Measurements from ENCODE around the gene L3MBTL1. TPM values are rescaled to one million over a fixed set of nuclear protein-coding genes. Genes with fewer than 3 reads are reported as not detected.

L3MBTL1 gene
- total and polyA plus RNA-seq, 3 donors from 2014 or later: 16.9 to 68.1 (median 64.5) TPM

GRCh38 chr20:43464219-43464790, 43.2 kb upstream of the L3MBTL1 start:
- Histone ChIP-seq H3K36me3 (ENCODE audit: low read depth, missing control alignments) (no peaks in the 10 kb centered on the region), H3K4me1 (peaks cover 8% of the 10 kb centered on the region), H3K27me3 (no peaks in the 10 kb centered on the region), H3K9me3 (no peaks in the 10 kb centered on the region), H3K4me3 (no peak overlapping the region), H3K27ac (no peak overlapping the region)
- TF ChIP-seq POLR2A (IDR thresholded peaks at IDR 0.05): no peak
- 90 to 93% methylated on average over 9 of the region's 9 CpGs for WGBS, 2 donors
- DNase-seq: no peak
- intact Hi-C loops (cut with DNase I; ENCODE audit: low total_unique reads): no loop called here

GRCh38 chr20:43465625-43465943, 41.9 kb upstream of the L3MBTL1 start:
- no peak for TF ChIP-seq CTCF (IDR thresholded peaks at IDR 0.05)
- TF ChIP-seq POLR2A (IDR thresholded peaks at IDR 0.05): no peak
- WGBS, 2 donors: 92 to 100% methylated on average over 2 of the region's 2 CpGs
- Histone ChIP-seq H3K4me1 (peaks cover 3% of the 10 kb centered on the region), H3K9me3 (no peaks in the 10 kb centered on the region), H3K4me3 (no peak overlapping the region), H3K27ac (no peak overlapping the region), H3K27me3 (no peaks in the 10 kb centered on the region), H3K36me3 (ENCODE audit: low read depth, missing control alignments) (no peaks in the 10 kb centered on the region)
- intact Hi-C loops (cut with DNase I; ENCODE audit: low total_unique reads): no loop called here
- no peak for DNase-seq

- WGBS, 2 donors: 91 to 94% methylated on average over 1 of the region's 1 CpG
- Histone ChIP-seq H3K4me3 (no peak overlapping the region), H3K27ac (no peak overlapping the region), H3K36me3 (ENCODE audit: low read depth, missing control alignments) (no peaks in the 10 kb centered on the region), H3K27me3 (no peaks in the 10 kb centered on the region), H3K4me1 (peaks cover 3% of the 10 kb centered on the region), H3K9me3 (no peaks in the 10 kb centered on the region)
- intact Hi-C loops (cut with DNase I; ENCODE audit: low total_unique reads): no loop called here
- TF ChIP-seq CTCF (IDR thresholded peaks at IDR 0.05) (no peak), POLR2A (IDR thresholded peaks at IDR 0.05) (no peak)
- no peak for DNase-seq
Measured at GRCh38 chr20:43467589-43467988, 39.9 kb upstream of the L3MBTL1 start.

- TF ChIP-seq CTCF (IDR thresholded peaks at IDR 0.05) (no peak), POLR2A (IDR thresholded peaks at IDR 0.05) (no peak)
- no peaks in the 10 kb centered on the region for H3K36me3 ChIP-seq (ENCODE audit: low read depth, missing control alignments)
- H3K9me3 ChIP-seq: no peaks in the 10 kb centered on the region
- no peak overlapping the region for H3K4me3 ChIP-seq
- H3K27ac ChIP-seq: no peak overlapping the region
- DNase-seq: no peak
- no peaks in the 10 kb centered on the region for H3K27me3 ChIP-seq
- intact Hi-C loops (cut with DNase I; ENCODE audit: low total_unique reads): no loop called here
- no peaks in the 10 kb centered on the region for H3K4me1 ChIP-seq
- 80 to 81% methylated on average over 11 of the region's 11 CpGs for WGBS, 2 donors
Measured at GRCh38 chr20:43472671-43473380, 34.7 kb upstream of the L3MBTL1 start.

- no peaks in the 10 kb centered on the region for H3K36me3 ChIP-seq (ENCODE audit: low read depth, missing control alignments)
- no peaks in the 10 kb centered on the region for H3K4me1 ChIP-seq
- TF ChIP-seq POLR2A (IDR thresholded peaks at IDR 0.05) (no peak), CTCF (IDR thresholded peaks at IDR 0.05) (no peak)
- no peaks in the 10 kb centered on the region for H3K27me3 ChIP-seq
- no peaks in the 10 kb centered on the region for H3K9me3 ChIP-seq
- no peak overlapping the region for H3K4me3 ChIP-seq
- no peak overlapping the region for H3K27ac ChIP-seq
- intact Hi-C loops (cut with DNase I; ENCODE audit: low total_unique reads): no loop called here
- 91 to 95% methylated on average over 4 of the region's 4 CpGs for WGBS, 2 donors
- no peak for DNase-seq
Measured at GRCh38 chr20:43473381-43473704, 34.2 kb upstream of the L3MBTL1 start.

Data from testis (tissue), 3 donors.